Right atrium auricular region (tissue), 2 donors: ENCODE measurements around the gene RASIP1. TPM values are rescaled to one million over a fixed set of nuclear protein-coding genes. Genes with fewer than 3 reads are reported as not detected.
"Not testable (repeated sequence)": the region's sequence is repeated elsewhere in the genome, so short reads cannot be mapped to it uniquely, and the experiment has no call there.

ENCODE experiments used
- DNase-seq: peaks from one replicate; pipeline ENCODE4 v3.0.0-alpha.2; 2019; ENCODE audit warnings: low spot score
- H3K27ac ChIP-seq, 2 donors: fragments of 200-600 bp; sonication (generic); 1 replicate in 1 of 2; 2 replicates in 1 of 2; pipeline ENCODE4 v1.5.1; 2016 to 2019
- H3K27me3 ChIP-seq, 2 donors: fragments of 200-600 bp; sonication (generic); one replicate each; pipeline versions ENCODE4 v1.5.1 to v1.6.0; 2017 to 2019
- H3K36me3 ChIP-seq: fragments of 200-600 bp; sonication (generic); one replicate; pipeline ENCODE4 v1.5.1; 2016
- H3K4me1 ChIP-seq, 2 donors: fragments of 200-600 bp; sonication (generic); one replicate each; pipeline versions ENCODE4 v1.5.1 to v1.6.0; 2017 to 2019
- H3K4me3 ChIP-seq, 2 donors: fragments of 200-600 bp; sonication (generic); 1 replicate in 1 of 2; 2 replicates in 1 of 2; pipeline ENCODE4 v1.5.1; 2017 to 2019; ENCODE audit warnings: mild to moderate bottlenecking in 1 of 2, moderate library complexity in 1 of 2
- H3K9me3 ChIP-seq, 2 donors: fragments of 200-600 bp; sonication (generic); one replicate each; pipeline ENCODE4 v1.5.1; 2019
- CTCF ChIP-seq, 2 donors: fragments of 200-600 bp; sonication (generic); IDR thresholded peaks; one replicate each; pipeline ENCODE4 v1.5.1; 2019; ENCODE audit warnings: antibody characterized with exemption in 2 of 2
- total RNA-seq, 2 donors: library from RNA; depleted of rRNA; stranded (reverse); fragments of >200 nt; gene quantifications; one replicate each; pipeline ENCODE4 v1.1.0, GENCODE V29; 2016

Gene RASIP1
- total RNA-seq, 2 donors from 2014 or later: 13.6 to 22.9 TPM

- Histone ChIP-seq H3K4me3 (peak overlapping the region; percentile 15 to 55), H3K27ac (peak overlapping the region; percentile 80 to 89), H3K4me1 (peaks cover 0 to 64% of the 10 kb centered on the region in 2 donors), H3K9me3 (no peaks in the 10 kb centered on the region), H3K36me3 (no peaks in the 10 kb centered on the region), H3K27me3 (no peaks in the 10 kb centered on the region)
- no peak for DNase-seq
- no peak for TF ChIP-seq CTCF (IDR thresholded peaks at IDR 0.05)
Observed at GRCh38 chr19:48720251-48720612, 20.2 kb downstream of the RASIP1 start.

- Histone ChIP-seq H3K4me3 (peak within 1 kb of the TSS; percentile 15 to 55), H3K9me3 (no peaks in the 10 kb centered on the region), H3K36me3 (no peaks in the 10 kb centered on the region), H3K27ac (peak within 1 kb of the TSS; percentile 80 to 89), H3K4me1 (peaks cover 0 to 64% of the 10 kb centered on the region in 2 donors), H3K27me3 (no peaks in the 10 kb centered on the region)
- TF ChIP-seq CTCF (IDR thresholded peaks at IDR 0.05): no peak
- no peak for DNase-seq
Observed at GRCh38 chr19:48719263-48720171, 20.9 kb downstream of the RASIP1 start, which contains the start of gene MAMSTR. MAMSTR (minus strand) TSS chr19:48719725; CDS start chr19:48719031, 694 bp downstream.

- Histone ChIP-seq H3K27ac (peak overlapping the region; percentile 80 to 89), H3K4me3 (no peak overlapping the region), H3K27me3 (no peaks in the 10 kb centered on the region), H3K36me3 (no peaks in the 10 kb centered on the region), H3K4me1 (peaks cover 0 to 57% of the 10 kb centered on the region in 2 donors), H3K9me3 (no peaks in the 10 kb centered on the region)
- DNase-seq: no peak
- TF ChIP-seq CTCF (IDR thresholded peaks at IDR 0.05): no peak
Observed at GRCh38 chr19:48718711-48719231, 21.6 kb downstream of the RASIP1 start.

GRCh38 chr19:48718106-48718505 is 22.3 kb downstream of the RASIP1 start:
- H3K4me3 ChIP-seq: not testable (repeated sequence)
- H3K4me1 ChIP-seq: peaks cover 0 to 64% of the 10 kb centered on the region in 2 donors

GRCh38 chr19:48716562-48717291 is 23.7 kb downstream of the RASIP1 start:
- DNase-seq: no peak

More at GRCh38 chr19:48718106-48718505, 22.3 kb downstream of the RASIP1 start:
- not testable (repeated sequence) for H3K27me3 ChIP-seq, DNase-seq, H3K36me3 ChIP-seq, H3K27ac ChIP-seq, H3K9me3 ChIP-seq

More at GRCh38 chr19:48716562-48717291, 23.7 kb downstream of the RASIP1 start:
- H3K4me3 ChIP-seq: peak overlapping the region; percentile 8 to 55
- peak overlapping the region; percentile 86 to 91 for H3K27ac ChIP-seq
- H3K27me3 ChIP-seq: no peaks in the 10 kb centered on the region
- TF ChIP-seq CTCF (IDR thresholded peaks at IDR 0.05): no peak
- peaks cover 0 to 67% of the 10 kb centered on the region in 2 donors for H3K4me1 ChIP-seq
- no peaks in the 10 kb centered on the region for H3K36me3 ChIP-seq
- H3K9me3 ChIP-seq: no peaks in the 10 kb centered on the region
